ENCODE measurements around the gene SPINK1.

- TF ChIP-seq REST (IDR thresholded peaks at IDR 0.05; ENCODE audit: unreplicated experiment) = no peak
- no peak for TF ChIP-seq CTCF (conservative IDR thresholded peaks at IDR 0.05; ENCODE audit: low read depth in 2 of 2)
- no peak for TF ChIP-seq POLR2AphosphoS5 (IDR thresholded peaks at IDR 0.05; ENCODE audit: low read depth)
- no peak for TF ChIP-seq JUNB (IDR thresholded peaks at IDR 0.05; ENCODE audit: unreplicated experiment)
- TF ChIP-seq EZH2 (IDR thresholded peaks at IDR 0.05; ENCODE audit: low read depth, unreplicated experiment) = no peak
- TF ChIP-seq EZH2phosphoT487 (IDR thresholded peaks at IDR 0.05; ENCODE audit: unreplicated experiment) = no peak
- no peak for TF ChIP-seq ZNF331 (CRISPR knock-in tag; IDR thresholded peaks at IDR 0.05; ENCODE audit: low read depth)
These were observed 17.8 kb downstream of the SPINK1 start for GRCh38 chr5:147813696-147814095.

Measured in GM23338 (cell line).